ENCODE measurements around the gene FLRT2. TPM values are rescaled to one million over a fixed set of nuclear protein-coding genes. Genes with fewer than 3 reads are reported as not detected.
A peak's percentile ranks its signal among the peaks of the same experiment; 100 is the strongest.

Gene FLRT2
- 31.5 TPM for polyA plus RNA-seq (2013, experiment 1 of 2; ENCODE audit: insufficient read length)
- 38.6 TPM for polyA plus RNA-seq (2013, experiment 2 of 2; ENCODE audit: insufficient read length)

- DNase-seq = peak; percentile 83
Measured at GRCh38 chr14:85529803-85530574, at the start of gene FLRT2. FLRT2 (plus strand) TSS chr14:85530144; CDS start chr14:85621515, 91,371 bp downstream.

GRCh38 chr14:85481471-85481870, 48.5 kb upstream of the FLRT2 start:
- no peak for DNase-seq

- no peak for DNase-seq
Measured at GRCh38 chr14:85482552-85482951, 47.4 kb upstream of the FLRT2 start.

GRCh38 chr14:85483037-85483436, 46.9 kb upstream of the FLRT2 start:
- DNase-seq = no peak

GRCh38 chr14:85483652-85484051, 46.3 kb upstream of the FLRT2 start:
- no peak for DNase-seq

GRCh38 chr14:85487215-85487614, 42.7 kb upstream of the FLRT2 start:
- no peak for DNase-seq

- no peak for DNase-seq
Measured at GRCh38 chr14:85501751-85502150, 28.2 kb upstream of the FLRT2 start.

- no peak for DNase-seq
Measured at GRCh38 chr14:85508863-85509262, 21.1 kb upstream of the FLRT2 start.

GRCh38 chr14:85512451-85512850, 17.5 kb upstream of the FLRT2 start:
- no peak for DNase-seq

GRCh38 chr14:85514487-85514886, 15.5 kb upstream of the FLRT2 start:
- DNase-seq = no peak

GRCh38 chr14:85516239-85517113, 13.5 kb upstream of the FLRT2 start:
- DNase-seq = peak; percentile 94

GRCh38 chr14:85517114-85517688, 12.7 kb upstream of the FLRT2 start:
- no peak for DNase-seq

- DNase-seq = no peak
Measured at GRCh38 chr14:85519661-85520305, 10.2 kb upstream of the FLRT2 start.

- DNase-seq = no peak
Measured at GRCh38 chr14:85520581-85520980, 9.4 kb upstream of the FLRT2 start.

- no peak for DNase-seq
Measured at GRCh38 chr14:85523624-85524023, 6.3 kb upstream of the FLRT2 start.

- DNase-seq = peak; percentile 74
Measured at GRCh38 chr14:85527006-85527405, 2.9 kb upstream of the FLRT2 start.

GRCh38 chr14:85527445-85528035, 2.4 kb upstream of the FLRT2 start:
- peak; percentile 47 for DNase-seq

GRCh38 chr14:85528080-85528896, 1.7 kb upstream of the FLRT2 start:
- DNase-seq = peak; percentile 91

- peak; percentile 88 for DNase-seq
Measured at GRCh38 chr14:85528897-85529631, 880 bp upstream of the FLRT2 start.

- no peak for DNase-seq
Measured at GRCh38 chr14:85530626-85531025, 682 bp downstream of the FLRT2 start.
